HG03575 (cell line): Measurements from ENCODE around the gene GRID1.

ENCODE experiments used
- ATAC-seq: cut with Tn5 transposase; IDR thresholded peaks from one replicate; pipeline ENCODE4 v1.9.1; 2021; ENCODE audit not compliant: unreplicated experiment, insufficient number of reproducible peaks, low FRiP score; ENCODE audit errors: extremely low read depth

The GRID1 gene

GRCh38 chr10:86210416-86210815 lies 156.2 kb downstream of the GRID1 start:
- ATAC-seq = no peak

GRCh38 chr10:86209726-86210125 lies 156.9 kb downstream of the GRID1 start:
- ATAC-seq = no peak

- ATAC-seq = no peak
These were observed 159.4 kb downstream of the GRID1 start for GRCh38 chr10:86207226-86207625.

- ATAC-seq = no peak
These were observed 160.4 kb downstream of the GRID1 start for GRCh38 chr10:86206240-86206579.

GRCh38 chr10:86205306-86206239 lies 161.0 kb downstream of the GRID1 start:
- no peak for ATAC-seq

- ATAC-seq = no peak
These were observed 161.9 kb downstream of the GRID1 start for GRCh38 chr10:86204421-86205305.

- no peak for ATAC-seq
These were observed 163.3 kb downstream of the GRID1 start for GRCh38 chr10:86203162-86203905.

- ATAC-seq = no peak
These were observed 164.3 kb downstream of the GRID1 start for GRCh38 chr10:86202226-86202735.

- no peak for ATAC-seq
These were observed 165.7 kb downstream of the GRID1 start for GRCh38 chr10:86200867-86201266.

- no peak for ATAC-seq
These were observed 166.3 kb downstream of the GRID1 start for GRCh38 chr10:86200269-86200668.

GRCh38 chr10:86199041-86199440 lies 167.6 kb downstream of the GRID1 start:
- no peak for ATAC-seq

- ATAC-seq = no peak
These were observed 168.3 kb downstream of the GRID1 start for GRCh38 chr10:86198271-86198670.

- ATAC-seq = no peak
These were observed 169.3 kb downstream of the GRID1 start for GRCh38 chr10:86197166-86197790.

- ATAC-seq = no peak
These were observed 171.0 kb downstream of the GRID1 start for GRCh38 chr10:86195521-86196157.

- no peak for ATAC-seq
These were observed 171.9 kb downstream of the GRID1 start for GRCh38 chr10:86194684-86195083.

- ATAC-seq = no peak
These were observed 172.8 kb downstream of the GRID1 start for GRCh38 chr10:86193841-86194240.

GRCh38 chr10:86192691-86193090 lies 173.9 kb downstream of the GRID1 start:
- no peak for ATAC-seq

GRCh38 chr10:86192147-86192546 lies 174.4 kb downstream of the GRID1 start:
- ATAC-seq = no peak
